GM23338 (cell line): Measurements from ENCODE around the gene TOGARAM1. TPM values are rescaled to one million over a fixed set of nuclear protein-coding genes. Genes with fewer than 3 reads are reported as not detected.

Source experiments
- ATAC-seq: fragments of 200-7000 bp; cut with Tn5 transposase; 3 replicates; pipeline ENCODE4 v1.9.1; 2020
- DNase-seq: peaks from one replicate; pipeline ENCODE4 v3.0.0-alpha.2; 2015; ENCODE audit warnings: low spot score
- H2AFZ ChIP-seq: fragments of 200-600 bp; sonication (generic); 2 replicates; pipeline ENCODE4 v1.8.0; 2016; ENCODE audit warnings: antibody characterized with exemption, mild to moderate bottlenecking, moderate library complexity
- H3F3A ChIP-seq: fragments of 200-600 bp; sonication (generic); replicated peaks from 2 replicates; pipeline ENCODE4 v1.8.0; 2017; ENCODE audit warnings: antibody characterized with exemption, mixed run types, low read depth
- H3K27ac ChIP-seq: fragments of 200-600 bp; sonication (generic); 2 replicates; pipeline ENCODE4 v1.6.1; 2016; ENCODE audit warnings: low read depth
- H3K27me3 ChIP-seq: fragments of 200-600 bp; sonication (generic); 2 replicates; pipeline ENCODE4 v1.8.0; 2016; ENCODE audit warnings: mild to moderate bottlenecking, mixed run types, moderate library complexity; ENCODE audit not compliant: insufficient read depth
- H3K36me3 ChIP-seq: fragments of 200-600 bp; sonication (generic); 2 replicates; pipeline ENCODE4 v1.8.0; 2016; ENCODE audit warnings: mild to moderate bottlenecking; ENCODE audit not compliant: insufficient read depth
- H3K4me1 ChIP-seq: fragments of 200-600 bp; sonication (generic); 2 replicates; pipeline ENCODE4 v1.8.0; 2016; ENCODE audit warnings: mild to moderate bottlenecking, moderate library complexity; ENCODE audit not compliant: insufficient read depth
- H3K4me2 ChIP-seq: fragments of 200-600 bp; sonication (generic); 2 replicates; pipeline ENCODE4 v1.7.1; 2017; ENCODE audit warnings: mixed run types
- H3K4me3 ChIP-seq: fragments of 200-600 bp; sonication (generic); 2 replicates; pipeline ENCODE4 v1.6.1; 2016; ENCODE audit warnings: mixed run types
- H3K79me2 ChIP-seq: fragments of 200-600 bp; sonication (generic); replicated peaks from 2 replicates; pipeline ENCODE4 v1.8.0; 2017; ENCODE audit warnings: mild to moderate bottlenecking; ENCODE audit not compliant: insufficient read depth
- H3K9me2 ChIP-seq: fragments of 200-600 bp; sonication (generic); 2 replicates; pipeline ENCODE4 v1.8.0; 2017; ENCODE audit not compliant: insufficient read depth
- H4K20me1 ChIP-seq: fragments of 200-600 bp; sonication (generic); replicated peaks from 2 replicates; pipeline ENCODE4 v1.8.0; 2017; ENCODE audit warnings: mild to moderate bottlenecking; ENCODE audit not compliant: insufficient read depth
- H3K27ac Mint-ChIP-seq: 2 replicates; pipeline ENCODE4 v1.8.0; 2020; ENCODE audit warnings: inconsistent platforms, mild to moderate bottlenecking, moderate library complexity, mixed read lengths
- H3K27me3 Mint-ChIP-seq: 3 replicates; pipeline ENCODE4 v1.8.0; 2022; ENCODE audit warnings: low read depth, mild to moderate bottlenecking, moderate library complexity, mixed read lengths, inconsistent platforms; ENCODE audit not compliant: insufficient read depth, poor library complexity
- H3K36me3 Mint-ChIP-seq: 3 replicates; pipeline ENCODE4 v1.8.0; 2021; ENCODE audit warnings: low read depth, mild to moderate bottlenecking, inconsistent platforms, moderate library complexity, mixed read lengths
- H3K4me1 Mint-ChIP-seq: 3 replicates; pipeline ENCODE4 v1.8.0; 2020; ENCODE audit warnings: mild to moderate bottlenecking, inconsistent platforms, mixed read lengths
- H3K4me3 Mint-ChIP-seq: 3 replicates; pipeline ENCODE4 v1.8.0; 2021; ENCODE audit warnings: moderate library complexity, mild to moderate bottlenecking, inconsistent platforms, mixed read lengths
- H3K9me3 Mint-ChIP-seq: 3 replicates; pipeline ENCODE4 v1.8.0; 2020; ENCODE audit warnings: moderate library complexity, mild to moderate bottlenecking, inconsistent platforms, mixed read lengths
- CREB1 ChIP-seq: fragments of 250-450 bp; sonication (Bioruptor Pico); IDR thresholded peaks from 2 replicates; pipeline ENCODE4 v1.5.0; 2020; ENCODE audit warnings: low read depth, mild to moderate bottlenecking, moderate library complexity
- NANOG ChIP-seq: IDR thresholded peaks from 2 replicates; pipeline ENCODE4 v1.6.1; 2016; ENCODE audit warnings: antibody characterized with exemption, borderline replicate concordance
- STAT1 ChIP-seq: IDR thresholded peaks from one replicate; pipeline ENCODE4 v1.6.1; 2016; ENCODE audit warnings: antibody characterized with exemption; ENCODE audit not compliant: unreplicated experiment
- ZNF114 ChIP-seq: fragments of 250-450 bp; sonication (Bioruptor Pico); IDR thresholded peaks from 2 replicates; pipeline ENCODE4 v1.5.0; 2020; ENCODE audit warnings: mild to moderate bottlenecking, moderate library complexity
- ZNF331 ChIP-seq: fragments of 250-450 bp; sonication (Bioruptor Pico); IDR thresholded peaks from 2 replicates; pipeline ENCODE4 v1.5.0; 2020; ENCODE audit warnings: low read depth, mild to moderate bottlenecking, moderate library complexity
- polyA plus RNA-seq: library from polyadenylated mRNA; unstranded; fragments of >200 nt; fragmentation: Nextera tagmentation; extraction: Ambion mirVana; gene quantifications from 2 replicates; pipeline ENCODE4 v1.2.1, GENCODE V29; 2016
- total RNA-seq: library from RNA; depleted of rRNA; stranded (reverse); fragments of >200 nt; shearing (Covaris generic); gene quantifications from 2 replicates; pipeline ENCODE4 v1.2.3, GENCODE V29; 2014
- TF ChIP-seq, protein P1 (sequence below): fragments of 250-450 bp; sonication (Bioruptor Pico); IDR thresholded peaks from 2 replicates; pipeline ENCODE4 v1.5.0; 2020; ENCODE audit warnings: mild to moderate bottlenecking, moderate library complexity
- TF ChIP-seq, protein P2 (sequence below): IDR thresholded peaks from 2 replicates; pipeline ENCODE4 v1.6.1; 2016; ENCODE audit warnings: antibody characterized with exemption
- TF ChIP-seq, protein P3 (sequence below): IDR thresholded peaks from one replicate; pipeline ENCODE4 v1.6.1; 2018; ENCODE audit warnings: antibody characterized with exemption; ENCODE audit not compliant: unreplicated experiment

Gene TOGARAM1
- total and polyA plus RNA-seq, 2 experiments from 2014 or later, result 9.6 to 9.8 TPM

DNA sequence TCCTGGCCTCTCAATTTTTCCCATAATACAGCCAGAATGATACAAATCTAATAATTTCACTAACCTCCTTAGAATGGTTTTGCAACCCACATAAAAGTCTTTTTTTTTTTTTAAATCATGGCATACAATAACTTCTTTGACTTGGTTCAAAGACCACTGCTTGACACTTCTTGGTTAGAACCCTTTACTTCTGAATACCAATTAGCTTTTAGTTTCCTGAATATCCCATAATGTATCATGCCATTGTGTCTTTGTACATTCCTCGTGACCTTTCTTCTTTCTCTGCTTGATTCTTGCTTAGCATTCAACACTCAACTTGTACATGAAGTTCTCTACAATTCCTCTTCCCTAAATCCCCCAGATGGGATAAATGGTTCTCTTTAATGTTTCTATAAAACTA, 19.6 kb upstream of the TOGARAM1 start (continued):
- TF ChIP-seq, protein P1, sequence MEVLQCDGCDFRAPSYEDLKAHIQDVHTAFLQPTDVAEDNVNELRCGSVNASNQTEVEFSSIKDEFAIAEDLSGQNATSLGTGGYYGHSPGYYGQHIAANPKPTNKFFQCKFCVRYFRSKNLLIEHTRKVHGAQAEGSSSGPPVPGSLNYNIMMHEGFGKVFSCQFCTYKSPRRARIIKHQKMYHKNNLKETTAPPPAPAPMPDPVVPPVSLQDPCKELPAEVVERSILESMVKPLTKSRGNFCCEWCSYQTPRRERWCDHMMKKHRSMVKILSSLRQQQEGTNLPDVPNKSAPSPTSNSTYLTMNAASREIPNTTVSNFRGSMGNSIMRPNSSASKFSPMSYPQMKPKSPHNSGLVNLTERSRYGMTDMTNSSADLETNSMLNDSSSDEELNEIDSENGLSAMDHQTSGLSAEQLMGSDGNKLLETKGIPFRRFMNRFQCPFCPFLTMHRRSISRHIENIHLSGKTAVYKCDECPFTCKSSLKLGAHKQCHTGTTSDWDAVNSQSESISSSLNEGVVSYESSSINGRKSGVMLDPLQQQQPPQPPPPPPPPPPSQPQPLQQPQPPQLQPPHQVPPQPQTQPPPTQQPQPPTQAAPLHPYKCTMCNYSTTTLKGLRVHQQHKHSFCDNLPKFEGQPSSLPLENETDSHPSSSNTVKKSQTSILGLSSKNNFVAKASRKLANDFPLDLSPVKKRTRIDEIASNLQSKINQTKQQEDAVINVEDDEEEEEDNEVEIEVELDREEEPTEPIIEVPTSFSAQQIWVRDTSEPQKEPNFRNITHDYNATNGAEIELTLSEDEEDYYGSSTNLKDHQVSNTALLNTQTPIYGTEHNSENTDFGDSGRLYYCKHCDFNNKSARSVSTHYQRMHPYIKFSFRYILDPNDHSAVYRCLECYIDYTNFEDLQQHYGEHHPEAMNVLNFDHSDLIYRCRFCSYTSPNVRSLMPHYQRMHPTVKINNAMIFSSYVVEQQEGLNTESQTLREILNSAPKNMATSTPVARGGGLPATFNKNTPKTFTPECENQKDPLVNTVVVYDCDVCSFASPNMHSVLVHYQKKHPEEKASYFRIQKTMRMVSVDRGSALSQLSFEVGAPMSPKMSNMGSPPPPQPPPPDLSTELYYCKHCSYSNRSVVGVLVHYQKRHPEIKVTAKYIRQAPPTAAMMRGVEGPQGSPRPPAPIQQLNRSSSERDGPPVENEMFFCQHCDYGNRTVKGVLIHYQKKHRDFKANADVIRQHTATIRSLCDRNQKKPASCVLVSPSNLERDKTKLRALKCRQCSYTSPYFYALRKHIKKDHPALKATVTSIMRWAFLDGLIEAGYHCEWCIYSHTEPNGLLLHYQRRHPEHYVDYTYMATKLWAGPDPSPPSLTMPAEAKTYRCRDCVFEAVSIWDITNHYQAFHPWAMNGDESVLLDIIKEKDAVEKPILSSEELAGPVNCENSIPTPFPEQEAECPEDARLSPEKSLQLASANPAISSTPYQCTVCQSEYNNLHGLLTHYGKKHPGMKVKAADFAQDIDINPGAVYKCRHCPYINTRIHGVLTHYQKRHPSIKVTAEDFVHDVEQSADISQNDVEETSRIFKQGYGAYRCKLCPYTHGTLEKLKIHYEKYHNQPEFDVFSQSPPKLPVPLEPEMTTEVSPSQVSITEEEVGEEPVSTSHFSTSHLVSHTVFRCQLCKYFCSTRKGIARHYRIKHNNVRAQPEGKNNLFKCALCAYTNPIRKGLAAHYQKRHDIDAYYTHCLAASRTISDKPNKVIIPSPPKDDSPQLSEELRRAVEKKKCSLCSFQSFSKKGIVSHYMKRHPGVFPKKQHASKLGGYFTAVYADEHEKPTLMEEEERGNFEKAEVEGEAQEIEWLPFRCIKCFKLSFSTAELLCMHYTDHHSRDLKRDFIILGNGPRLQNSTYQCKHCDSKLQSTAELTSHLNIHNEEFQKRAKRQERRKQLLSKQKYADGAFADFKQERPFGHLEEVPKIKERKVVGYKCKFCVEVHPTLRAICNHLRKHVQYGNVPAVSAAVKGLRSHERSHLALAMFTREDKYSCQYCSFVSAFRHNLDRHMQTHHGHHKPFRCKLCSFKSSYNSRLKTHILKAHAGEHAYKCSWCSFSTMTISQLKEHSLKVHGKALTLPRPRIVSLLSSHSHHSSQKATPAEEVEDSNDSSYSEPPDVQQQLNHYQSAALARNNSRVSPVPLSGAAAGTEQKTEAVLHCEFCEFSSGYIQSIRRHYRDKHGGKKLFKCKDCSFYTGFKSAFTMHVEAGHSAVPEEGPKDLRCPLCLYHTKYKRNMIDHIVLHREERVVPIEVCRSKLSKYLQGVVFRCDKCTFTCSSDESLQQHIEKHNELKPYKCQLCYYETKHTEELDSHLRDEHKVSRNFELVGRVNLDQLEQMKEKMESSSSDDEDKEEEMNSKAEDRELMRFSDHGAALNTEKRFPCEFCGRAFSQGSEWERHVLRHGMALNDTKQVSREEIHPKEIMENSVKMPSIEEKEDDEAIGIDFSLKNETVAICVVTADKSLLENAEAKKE (CRISPR knock-in tag), result no peak
- no peak for TF ChIP-seq ZNF331 (CRISPR knock-in tag)
- no peak for TF ChIP-seq STAT1
- no peak for TF ChIP-seq ZNF114

DNA sequence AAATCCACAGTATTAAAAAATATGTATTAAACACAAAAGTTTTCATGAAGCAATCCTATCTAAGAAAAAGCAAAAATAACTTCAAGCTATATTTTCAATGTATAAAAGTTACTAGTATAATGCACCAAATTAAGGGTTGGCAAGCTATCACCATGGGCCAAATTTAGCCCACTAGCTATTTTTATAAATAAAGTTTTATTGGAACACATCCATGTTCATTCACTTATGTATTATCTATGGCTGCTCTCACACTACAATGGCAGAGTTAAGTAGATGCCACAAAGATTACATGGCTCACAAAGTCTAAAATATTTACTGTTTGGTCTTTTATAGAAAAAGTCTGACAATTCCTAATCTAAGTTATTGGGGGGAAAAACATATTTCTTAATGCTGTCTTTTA, 17.9 kb upstream of the TOGARAM1 start:
- Histone ChIP-seq H3K27ac (no peak overlapping the region), H3K9me2 (no peaks in the 10 kb centered on the region), H3K36me3 (peaks cover 18% of the 10 kb centered on the region), H3K79me2 (peaks cover 16% of the 10 kb centered on the region; the same call in 1 of the 2 replicates), H4K20me1 (peaks cover 4% of the 10 kb centered on the region; the same call in 1 of the 2 replicates), H2AFZ (no peak overlapping the region), H3K4me1 (no peaks in the 10 kb centered on the region), H3K27me3 (no peaks in the 10 kb centered on the region), H3F3A (no peaks in the 10 kb centered on the region), H3K4me2 (no peak overlapping the region), H3K4me3 (no peak overlapping the region)
- peaks cover 3% of the 10 kb centered on the region; the same call in 2 of the 3 replicates for H3K9me3 Mint-ChIP-seq
- peaks cover 56% of the 10 kb centered on the region for H3K36me3 Mint-ChIP-seq
- no peak overlapping the region for H3K4me3 Mint-ChIP-seq
- H3K27ac Mint-ChIP-seq, result no peak overlapping the region
- peaks cover 2% of the 10 kb centered on the region for H3K27me3 Mint-ChIP-seq
- ATAC-seq (no peak), DNase-seq (no peak)
- TF ChIP-seq NANOG, result no peak
- no peaks in the 10 kb centered on the region; the same call in 2 of the 3 replicates for H3K4me1 Mint-ChIP-seq

DNA sequence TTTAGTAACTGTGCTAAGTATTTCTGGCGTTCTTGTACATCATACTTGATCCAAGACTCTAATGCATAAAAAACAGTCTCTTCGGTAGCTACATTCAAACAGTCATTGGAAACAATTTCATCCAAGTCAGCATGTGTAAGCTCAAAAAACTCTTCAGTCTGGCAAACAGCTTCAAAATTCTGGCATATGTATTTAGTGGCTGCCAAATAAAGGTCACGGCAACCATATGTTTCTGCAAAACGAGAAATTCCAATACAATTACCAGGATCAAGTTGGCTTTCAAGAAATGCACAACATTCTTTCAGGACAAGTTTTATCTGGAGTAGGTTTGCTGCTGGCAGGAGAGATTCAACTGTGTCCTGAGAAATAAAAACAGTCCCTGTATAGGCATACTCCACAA, 16.7 kb upstream of the TOGARAM1 start:
- H3K9me2 ChIP-seq, result no peaks in the 10 kb centered on the region
- peaks cover 45% of the 10 kb centered on the region for H3K36me3 Mint-ChIP-seq
- DNase-seq, result no peak
- peaks cover 4% of the 10 kb centered on the region; the same call in 1 of the 2 replicates for H4K20me1 ChIP-seq
- H3K36me3 ChIP-seq, result peaks cover 18% of the 10 kb centered on the region
- no peaks in the 10 kb centered on the region for H3K27me3 ChIP-seq
- peaks cover 19% of the 10 kb centered on the region for H3K79me2 ChIP-seq
- no peak overlapping the region for H3K27ac Mint-ChIP-seq
- no peaks in the 10 kb centered on the region for H3K27me3 Mint-ChIP-seq
- H3K9me3 Mint-ChIP-seq, result peaks cover 3% of the 10 kb centered on the region; the same call in 2 of the 3 replicates
- H3K4me3 Mint-ChIP-seq, result no peak overlapping the region
- no peaks in the 10 kb centered on the region for H3F3A ChIP-seq
- ATAC-seq, result no peak
- no peaks in the 10 kb centered on the region for H3K4me1 ChIP-seq
- no peak overlapping the region for H3K27ac ChIP-seq
- H2AFZ ChIP-seq, result no peak overlapping the region
- H3K4me3 ChIP-seq, result no peak overlapping the region
- H3K4me1 Mint-ChIP-seq, result no peaks in the 10 kb centered on the region
- no peak overlapping the region for H3K4me2 ChIP-seq
- TF ChIP-seq, protein P2, sequence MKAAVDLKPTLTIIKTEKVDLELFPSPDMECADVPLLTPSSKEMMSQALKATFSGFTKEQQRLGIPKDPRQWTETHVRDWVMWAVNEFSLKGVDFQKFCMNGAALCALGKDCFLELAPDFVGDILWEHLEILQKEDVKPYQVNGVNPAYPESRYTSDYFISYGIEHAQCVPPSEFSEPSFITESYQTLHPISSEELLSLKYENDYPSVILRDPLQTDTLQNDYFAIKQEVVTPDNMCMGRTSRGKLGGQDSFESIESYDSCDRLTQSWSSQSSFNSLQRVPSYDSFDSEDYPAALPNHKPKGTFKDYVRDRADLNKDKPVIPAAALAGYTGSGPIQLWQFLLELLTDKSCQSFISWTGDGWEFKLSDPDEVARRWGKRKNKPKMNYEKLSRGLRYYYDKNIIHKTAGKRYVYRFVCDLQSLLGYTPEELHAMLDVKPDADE, result no peak
- TF ChIP-seq ZNF331 (CRISPR knock-in tag) (no peak), CREB1 (CRISPR knock-in tag) (no peak)
- TF ChIP-seq, protein P3, sequence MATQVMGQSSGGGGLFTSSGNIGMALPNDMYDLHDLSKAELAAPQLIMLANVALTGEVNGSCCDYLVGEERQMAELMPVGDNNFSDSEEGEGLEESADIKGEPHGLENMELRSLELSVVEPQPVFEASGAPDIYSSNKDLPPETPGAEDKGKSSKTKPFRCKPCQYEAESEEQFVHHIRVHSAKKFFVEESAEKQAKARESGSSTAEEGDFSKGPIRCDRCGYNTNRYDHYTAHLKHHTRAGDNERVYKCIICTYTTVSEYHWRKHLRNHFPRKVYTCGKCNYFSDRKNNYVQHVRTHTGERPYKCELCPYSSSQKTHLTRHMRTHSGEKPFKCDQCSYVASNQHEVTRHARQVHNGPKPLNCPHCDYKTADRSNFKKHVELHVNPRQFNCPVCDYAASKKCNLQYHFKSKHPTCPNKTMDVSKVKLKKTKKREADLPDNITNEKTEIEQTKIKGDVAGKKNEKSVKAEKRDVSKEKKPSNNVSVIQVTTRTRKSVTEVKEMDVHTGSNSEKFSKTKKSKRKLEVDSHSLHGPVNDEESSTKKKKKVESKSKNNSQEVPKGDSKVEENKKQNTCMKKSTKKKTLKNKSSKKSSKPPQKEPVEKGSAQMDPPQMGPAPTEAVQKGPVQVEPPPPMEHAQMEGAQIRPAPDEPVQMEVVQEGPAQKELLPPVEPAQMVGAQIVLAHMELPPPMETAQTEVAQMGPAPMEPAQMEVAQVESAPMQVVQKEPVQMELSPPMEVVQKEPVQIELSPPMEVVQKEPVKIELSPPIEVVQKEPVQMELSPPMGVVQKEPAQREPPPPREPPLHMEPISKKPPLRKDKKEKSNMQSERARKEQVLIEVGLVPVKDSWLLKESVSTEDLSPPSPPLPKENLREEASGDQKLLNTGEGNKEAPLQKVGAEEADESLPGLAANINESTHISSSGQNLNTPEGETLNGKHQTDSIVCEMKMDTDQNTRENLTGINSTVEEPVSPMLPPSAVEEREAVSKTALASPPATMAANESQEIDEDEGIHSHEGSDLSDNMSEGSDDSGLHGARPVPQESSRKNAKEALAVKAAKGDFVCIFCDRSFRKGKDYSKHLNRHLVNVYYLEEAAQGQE, result no peak
